SK-N-SH (cell line): ENCODE measurements around the gene LDB3. TPM values are rescaled to one million over a fixed set of nuclear protein-coding genes. Genes with fewer than 3 reads are reported as not detected.

Experiments used
- CTCF ChIA-PET: fragments of 300-600, 350-600 bp; formaldehyde crosslinking; extraction: SDS; loops from one replicate; lab custom pipeline; 2021; lab: Yijun Ruan, JAX
- POLR2A ChIA-PET: fragments of 350-600 bp; sonication (Branson Sonifier 250); formaldehyde crosslinking; extraction: SDS; loops from one replicate; lab custom pipeline; 2020; ENCODE audit warnings: antibody characterized with exemption, inconsistent platforms; lab: Yijun Ruan, JAX
- DNase-seq: peaks from one replicate; pipeline ENCODE4 v3.0.0; 2012
- H2AFZ ChIP-seq: fragments of 200-600 bp; sonication (generic); 2 replicates; pipeline ENCODE4 v1.8.1; 2016; ENCODE audit warnings: antibody characterized with exemption, mild to moderate bottlenecking, low read depth
- H3F3A ChIP-seq: fragments of 200-600 bp; sonication (generic); replicated peaks from 2 replicates; pipeline ENCODE3; 2016; ENCODE audit warnings: antibody characterized with exemption, mild to moderate bottlenecking; ENCODE audit not compliant: insufficient read depth
- H3K27ac ChIP-seq, 2 experiments: fragments of 200-500 bp in 1 of 2; fragments of 200-600 bp in 1 of 2; sonication (Bioruptor generic) in 1 of 2; sonication (generic), shearing (Covaris generic) in 1 of 2; 2 replicates each; pipeline versions ENCODE4 v1.5.1 to v1.6.1; 2014 to 2016; ENCODE audit warnings: low read depth in 2 of 2, inconsistent platforms in 1 of 2, low read length in 1 of 2, mild to moderate bottlenecking in 1 of 2, mixed read lengths in 1 of 2
- H3K27me3 ChIP-seq: fragments of 200-600 bp; sonication (generic), shearing (Covaris generic); 2 replicates; pipeline ENCODE4 v1.6.1; 2016; ENCODE audit warnings: mixed run types; ENCODE audit not compliant: insufficient read depth
- H3K36me3 ChIP-seq, 2 experiments: fragments of 200-500 bp in 1 of 2; fragments of 200-600 bp in 1 of 2; sonication (Bioruptor generic) in 1 of 2; sonication (generic) in 1 of 2; replicated peaks in 1 of 2; 2 replicates each; pipeline versions ENCODE3 to v1.5.1; 2014 to 2016; ENCODE audit warnings: low read length in 1 of 2, mild to moderate bottlenecking in 1 of 2; ENCODE audit not compliant: insufficient read depth in 2 of 2, control insufficient read depth in 1 of 2
- H3K4me1 ChIP-seq, 2 experiments: fragments of 200-500 bp in 1 of 2; fragments of 200-600 bp in 1 of 2; sonication (Bioruptor generic) in 1 of 2; sonication (generic), shearing (Covaris generic) in 1 of 2; 2 replicates each; pipeline versions ENCODE4 v1.5.1 to v1.6.1; 2014 to 2016; ENCODE audit warnings: low read depth in 1 of 2, low read length in 1 of 2, mixed run types in 1 of 2; ENCODE audit not compliant: insufficient read depth in 2 of 2, control insufficient read depth in 1 of 2
- H3K4me2 ChIP-seq: fragments of 200-600 bp; sonication (generic), shearing (Covaris generic); 2 replicates; pipeline ENCODE4 v1.6.1; 2017; ENCODE audit warnings: mixed run types
- H3K4me3 ChIP-seq, 2 experiments: fragments of 200-500 bp in 1 of 2; fragments of 200-600 bp in 1 of 2; sonication (Bioruptor generic) in 1 of 2; sonication (generic), shearing (Covaris generic) in 1 of 2; 2 replicates each; pipeline versions ENCODE4 v1.5.1 to v1.8.1; 2014 to 2016; ENCODE audit warnings: low read depth in 2 of 2, inconsistent platforms in 1 of 2, low read length in 1 of 2, mild to moderate bottlenecking in 1 of 2, mixed read lengths in 1 of 2, moderate library complexity in 1 of 2
- H3K79me2 ChIP-seq: fragments of 200-600 bp; sonication (generic); 2 replicates; pipeline ENCODE4 v1.8.1; 2017; ENCODE audit warnings: mild to moderate bottlenecking; ENCODE audit not compliant: insufficient read depth
- H3K9ac ChIP-seq: fragments of 200-600 bp; sonication (generic); 2 replicates; pipeline ENCODE4 v1.6.1; 2017; ENCODE audit warnings: mixed run types
- H3K9me2 ChIP-seq: fragments of 200-600 bp; sonication (generic); 2 replicates; pipeline ENCODE4 v1.6.1; 2017; ENCODE audit warnings: mixed run types
- H3K9me3 ChIP-seq: fragments of 200-600 bp; sonication (generic); 2 replicates; pipeline ENCODE4 v1.6.1; 2017; ENCODE audit warnings: mixed run types, mild to moderate bottlenecking, moderate library complexity
- H4K20me1 ChIP-seq: fragments of 200-600 bp; sonication (generic); 2 replicates; pipeline ENCODE4 v1.6.1; 2017; ENCODE audit warnings: mild to moderate bottlenecking, mixed run types; ENCODE audit not compliant: insufficient read depth
- CHD2 ChIP-seq: fragments of 150-350 bp; IDR thresholded peaks from 2 replicates; pipeline ENCODE4 v1.6.1; 2018; ENCODE audit warnings: low read length; ENCODE audit not compliant: partially characterized antibody
- CTCF ChIP-seq: fragments of 200-600 bp; sonication (generic); IDR thresholded peaks from 2 replicates; pipeline ENCODE4 v1.6.1; 2017; ENCODE audit warnings: antibody characterized with exemption, mild to moderate bottlenecking, moderate library complexity
- ELF1 ChIP-seq: IDR thresholded peaks from 2 replicates; pipeline ENCODE4 v1.4.0; 2012
- FOXJ3 ChIP-seq: sonication (generic); formaldehyde crosslinking; IDR thresholded peaks from 2 replicates; pipeline ENCODE4 v1.5.1; 2020; ENCODE audit warnings: mild to moderate bottlenecking, missing genetic modification reagents
- GABPA ChIP-seq: IDR thresholded peaks from 2 replicates; pipeline ENCODE4 v1.4.0; 2012; ENCODE audit warnings: low read depth, mild to moderate bottlenecking
- IRF3 ChIP-seq: fragments of 150-350 bp; IDR thresholded peaks from 2 replicates; pipeline ENCODE4 v1.6.1; 2016; ENCODE audit warnings: mild to moderate bottlenecking, low read depth, low read length
- JUND ChIP-seq: IDR thresholded peaks from 2 replicates; pipeline ENCODE4 v1.4.0; 2012
- NRF1 ChIP-seq: IDR thresholded peaks from 2 replicates; pipeline ENCODE4 v1.6.1; 2012; ENCODE audit warnings: low read depth, mild to moderate bottlenecking, low read length
- PBX3 ChIP-seq: IDR thresholded peaks from 2 replicates; pipeline ENCODE4; 2012
- POLR2AphosphoS5 ChIP-seq: IDR thresholded peaks from 2 replicates; pipeline ENCODE4 v1.6.1; 2012; ENCODE audit warnings: low read depth, low read length
- REST ChIP-seq: IDR thresholded peaks from 2 replicates; pipeline ENCODE4 v1.6.1; 2012; ENCODE audit warnings: mild to moderate bottlenecking, low read depth, low read length, moderate library complexity
- SIN3A ChIP-seq: IDR thresholded peaks from 2 replicates; pipeline ENCODE4 v1.6.1; 2012; ENCODE audit warnings: low read depth, mild to moderate bottlenecking, low read length, moderate library complexity, borderline replicate concordance
- SMC3 ChIP-seq: IDR thresholded peaks from 2 replicates; pipeline ENCODE4 v1.6.1; 2012; ENCODE audit warnings: low read depth, low read length, improper control_type of control experiment
- TEAD4 ChIP-seq: IDR thresholded peaks from 2 replicates; pipeline ENCODE4 v1.4.0; 2012; ENCODE audit warnings: mild to moderate bottlenecking, borderline replicate concordance; ENCODE audit not compliant: insufficient read depth
- USF2 ChIP-seq: fragments of 150-350 bp; IDR thresholded peaks from 2 replicates; pipeline ENCODE4 v1.6.1; 2017; ENCODE audit warnings: antibody characterized with exemption, low read length, low read depth, borderline replicate concordance
- WGBS: methylation state at CpG from one replicate; pipeline ENCODE4 v1.1.6; 2017; ENCODE audit warnings: low lambda C conversion rate; 5-methylcytosine and 5-hydroxymethylcytosine counted together
- polyA plus RNA-seq, 3 experiments: library from polyadenylated mRNA; depleted of rRNA; stranded (reverse); fragments of >200 nt; gene quantifications; 2 replicates each; pipeline ENCODE4 v1.2.3, GENCODE V29; 2012

The LDB3 gene
- polyA plus RNA-seq, 1 of the 3 experiments (the other 2 are of a cell fraction): 0.48 TPM

- TF ChIP-seq IRF3 (no peak), FOXJ3 (CRISPR knock-in tag) (no peak)
Observed at GRCh38 chr10:86718556-86718955, 50.2 kb downstream of the LDB3 start (continued).

GRCh38 chr10:86721232-86721631 lies 52.9 kb downstream of the LDB3 start:
- Histone ChIP-seq H3K4me3 (no peak overlapping the region), H3K4me1 (no peaks in the 10 kb centered on the region; a peak in 1 of 4 replicates), H3F3A (no peaks in the 10 kb centered on the region), H3K9me3 (no peaks in the 10 kb centered on the region), H3K9ac (no peak overlapping the region), H3K27me3 (no peaks in the 10 kb centered on the region), H3K27ac (no peak overlapping the region), H3K9me2 (no peaks in the 10 kb centered on the region), H4K20me1 (no peaks in the 10 kb centered on the region), H3K79me2 (no peaks in the 10 kb centered on the region), H2AFZ (no peak overlapping the region), H3K4me2 (no peak overlapping the region), H3K36me3 (no peaks in the 10 kb centered on the region)
- no peak for TF ChIP-seq FOXJ3 (CRISPR knock-in tag)
- no peak for TF ChIP-seq JUND
- no peak for TF ChIP-seq TEAD4
- TF ChIP-seq REST: no peak
- no peak for TF ChIP-seq USF2
- no peak for TF ChIP-seq PBX3
- no peak for TF ChIP-seq GABPA
- no peak for TF ChIP-seq SIN3A
- TF ChIP-seq NRF1: no peak
- TF ChIP-seq SMC3: no peak
- TF ChIP-seq POLR2AphosphoS5: no peak
- TF ChIP-seq CHD2: no peak
- TF ChIP-seq CTCF: no peak
- no peak for TF ChIP-seq ELF1
- ChIA-PET CTCF (interaction anchor here (0.9 kb wide), 1 partner anchor 31 kb away, joined by 4 read pairs; no protein-coding TSS in a partner anchor), POLR2A (no interaction called here)
- DNase-seq: no peak
- 74% methylated on average over 5 of the region's 5 CpGs for WGBS
